SK-N-MC (cell line): ENCODE data around the gene DDX39A.

Source experiments
- EZH2 ChIP-seq: fragments of 200-600 bp; sonication (generic); IDR thresholded peaks from one replicate; pipeline ENCODE4 v1.6.1; 2017; ENCODE audit warnings: antibody characterized with exemption
- POLR2AphosphoS5 ChIP-seq: IDR thresholded peaks from 2 replicates; pipeline ENCODE4 v1.6.1; 2012; ENCODE audit warnings: mild to moderate bottlenecking, low read depth, low read length, borderline replicate concordance

DNA sequence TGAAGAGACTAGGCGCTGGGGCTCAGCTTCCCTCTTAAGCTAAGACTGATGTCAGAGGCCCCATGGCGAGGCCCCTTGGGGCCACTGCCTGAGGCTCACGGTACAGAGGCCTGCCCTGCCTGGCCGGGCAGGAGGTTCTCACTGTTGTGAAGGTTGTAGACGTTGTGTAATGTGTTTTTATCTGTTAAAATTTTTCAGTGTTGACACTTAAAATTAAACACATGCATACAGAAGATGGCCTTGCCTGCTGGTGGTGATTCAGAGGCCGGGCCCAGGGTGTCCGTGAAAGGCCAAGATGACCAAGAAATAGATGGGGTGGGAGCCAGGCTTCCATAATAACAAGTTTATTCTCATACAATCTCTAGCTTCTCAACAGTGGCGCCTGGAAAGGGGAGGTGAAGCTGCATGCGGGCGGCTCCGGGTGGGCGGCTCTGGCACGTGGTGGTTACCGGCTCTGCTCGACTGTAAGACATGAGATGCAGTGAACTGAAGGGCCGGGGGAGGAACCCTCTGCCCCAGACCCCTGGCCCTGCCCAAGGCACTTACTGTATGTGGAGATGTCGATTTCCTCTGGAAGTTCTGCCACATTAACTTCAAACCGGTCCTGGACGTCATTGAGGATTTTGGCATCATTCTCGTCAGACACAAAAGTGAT, 10.5 kb downstream of the DDX39A start:
- TF ChIP-seq POLR2AphosphoS5 (no peak; the same call in 1 of the 2 replicates), EZH2 (no peak)
